ENCODE results near the gene ZNF516.

Gene ZNF516

GRCh38 chr18:76350134-76351025 is 144.7 kb downstream of the ZNF516 start (continued):
- TF ChIP-seq, protein P1, sequence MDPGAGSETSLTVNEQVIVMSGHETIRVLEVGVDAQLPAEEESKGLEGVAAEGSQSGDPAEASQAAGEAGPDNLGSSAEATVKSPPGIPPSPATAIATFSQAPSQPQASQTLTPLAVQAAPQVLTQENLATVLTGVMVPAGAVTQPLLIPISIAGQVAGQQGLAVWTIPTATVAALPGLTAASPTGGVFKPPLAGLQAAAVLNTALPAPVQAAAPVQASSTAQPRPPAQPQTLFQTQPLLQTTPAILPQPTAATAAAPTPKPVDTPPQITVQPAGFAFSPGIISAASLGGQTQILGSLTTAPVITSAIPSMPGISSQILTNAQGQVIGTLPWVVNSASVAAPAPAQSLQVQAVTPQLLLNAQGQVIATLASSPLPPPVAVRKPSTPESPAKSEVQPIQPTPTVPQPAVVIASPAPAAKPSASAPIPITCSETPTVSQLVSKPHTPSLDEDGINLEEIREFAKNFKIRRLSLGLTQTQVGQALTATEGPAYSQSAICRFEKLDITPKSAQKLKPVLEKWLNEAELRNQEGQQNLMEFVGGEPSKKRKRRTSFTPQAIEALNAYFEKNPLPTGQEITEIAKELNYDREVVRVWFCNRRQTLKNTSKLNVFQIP (CRISPR knock-in tag; IDR thresholded peaks at IDR 0.05; ENCODE audit: borderline replicate concordance, low read depth) = no peak
- no peak for TF ChIP-seq PPARA (CRISPR knock-in tag; IDR thresholded peaks at IDR 0.05; ENCODE audit: borderline replicate concordance)

DNA sequence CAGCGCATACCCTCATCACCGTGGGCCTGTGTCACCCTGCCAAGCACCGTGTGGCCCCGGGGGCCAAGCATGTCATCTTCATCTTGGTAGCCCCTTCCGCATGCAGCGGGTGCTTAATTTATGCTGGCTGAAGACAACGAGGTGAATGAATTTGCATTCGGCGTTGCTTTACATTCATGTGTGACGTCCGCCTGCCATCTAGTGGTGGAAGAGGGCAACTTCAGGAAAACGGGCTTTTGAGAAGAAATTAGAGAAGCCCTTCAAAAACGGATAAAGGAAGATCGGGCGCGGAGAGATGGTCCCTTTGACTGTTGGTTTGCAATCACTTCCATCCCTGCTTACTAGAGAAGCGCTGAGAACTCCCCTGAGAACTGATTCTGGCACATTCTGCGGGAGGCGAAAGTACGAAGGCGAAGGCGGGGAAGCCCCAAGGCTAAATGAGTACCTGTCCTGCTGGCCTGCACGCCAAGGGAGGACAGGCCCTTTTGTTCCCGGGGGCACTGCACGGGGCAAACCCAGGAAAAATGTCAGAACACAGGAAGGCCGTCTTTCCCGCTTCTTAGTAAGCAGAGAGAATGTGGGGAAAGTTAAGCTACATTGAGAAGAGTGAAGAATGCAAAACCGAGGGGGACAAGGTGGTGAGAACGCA is 145.9 kb downstream of the ZNF516 start:
- 0 out of 3 replicates have a peak, but pooled peaks have one; percentile 17 for ATAC-seq
- no peak for TF ChIP-seq RARB (CRISPR knock-in tag; IDR thresholded peaks at IDR 0.05)
- TF ChIP-seq ZFP30 (CRISPR knock-in tag; IDR thresholded peaks at IDR 0.05) = no peak
- no peak for TF ChIP-seq TCF4 (CRISPR knock-in tag; IDR thresholded peaks at IDR 0.05; ENCODE audit: borderline replicate concordance)
- TF ChIP-seq PATZ1 (CRISPR knock-in tag; IDR thresholded peaks at IDR 0.05; ENCODE audit: borderline replicate concordance) = no peak
- TF ChIP-seq, protein P2, sequence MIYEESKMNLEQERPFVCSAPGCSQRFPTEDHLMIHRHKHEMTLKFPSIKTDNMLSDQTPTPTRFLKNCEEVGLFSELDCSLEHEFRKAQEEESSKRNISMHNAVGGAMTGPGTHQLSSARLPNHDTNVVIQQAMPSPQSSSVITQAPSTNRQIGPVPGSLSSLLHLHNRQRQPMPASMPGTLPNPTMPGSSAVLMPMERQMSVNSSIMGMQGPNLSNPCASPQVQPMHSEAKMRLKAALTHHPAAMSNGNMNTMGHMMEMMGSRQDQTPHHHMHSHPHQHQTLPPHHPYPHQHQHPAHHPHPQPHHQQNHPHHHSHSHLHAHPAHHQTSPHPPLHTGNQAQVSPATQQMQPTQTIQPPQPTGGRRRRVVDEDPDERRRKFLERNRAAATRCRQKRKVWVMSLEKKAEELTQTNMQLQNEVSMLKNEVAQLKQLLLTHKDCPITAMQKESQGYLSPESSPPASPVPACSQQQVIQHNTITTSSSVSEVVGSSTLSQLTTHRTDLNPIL (CRISPR knock-in tag; IDR thresholded peaks at IDR 0.05; ENCODE audit: low read depth) = no peak
- no peak for TF ChIP-seq ZNF565 (CRISPR knock-in tag; conservative IDR thresholded peaks at IDR 0.05; ENCODE audit: low read depth)

DNA sequence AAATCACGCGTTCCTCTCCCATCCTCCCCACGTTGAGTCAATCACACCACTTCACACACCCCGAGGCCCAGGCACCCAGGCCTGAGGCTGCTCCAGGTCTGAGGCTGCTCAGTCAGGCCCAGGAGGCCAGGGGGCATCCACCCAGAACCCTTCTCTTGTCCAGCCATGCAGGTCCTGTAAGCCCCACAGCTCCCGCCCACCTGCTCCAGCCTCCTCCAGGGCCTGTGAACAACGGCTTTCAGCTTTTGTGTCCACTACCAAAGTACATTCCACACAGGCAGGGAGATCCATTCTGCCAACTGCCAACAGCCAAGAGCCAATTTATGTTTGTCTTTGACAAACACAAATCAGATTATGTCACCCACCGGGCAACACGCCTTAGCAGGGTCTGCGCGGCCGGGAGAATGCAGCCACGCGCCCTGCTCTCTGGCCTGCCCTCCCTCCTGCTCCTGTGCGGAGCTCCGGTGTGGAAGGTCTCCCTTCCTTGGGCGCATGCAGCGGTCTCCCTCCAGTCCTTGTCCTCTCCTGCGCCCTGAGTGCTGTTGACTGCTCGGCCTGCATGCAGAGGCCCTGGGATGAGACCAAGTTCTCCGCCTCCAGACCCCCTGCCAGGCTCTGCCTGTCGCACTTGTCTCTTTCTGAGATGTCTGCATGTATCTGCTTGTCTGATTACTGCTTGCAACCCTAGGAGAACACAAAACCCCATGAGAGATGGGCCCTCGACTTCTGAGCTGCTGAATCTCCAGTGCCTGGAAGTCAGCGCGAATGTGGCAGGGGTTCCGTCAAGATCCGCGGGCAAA is 146.6 kb downstream of the ZNF516 start:
- TF ChIP-seq TCF4 (CRISPR knock-in tag; IDR thresholded peaks at IDR 0.05; ENCODE audit: borderline replicate concordance) (no peak), CSDC2 (CRISPR knock-in tag; IDR thresholded peaks at IDR 0.05) (no peak), ZC3H10 (CRISPR knock-in tag; IDR thresholded peaks at IDR 0.05) (no peak), ZNF8 (CRISPR knock-in tag; IDR thresholded peaks at IDR 0.05) (no peak), ISL1 (CRISPR knock-in tag; IDR thresholded peaks at IDR 0.05) (no peak), ZFP3 (CRISPR knock-in tag; IDR thresholded peaks at IDR 0.05) (no peak)
- TF ChIP-seq, protein P1 (CRISPR knock-in tag; IDR thresholded peaks at IDR 0.05; ENCODE audit: borderline replicate concordance, low read depth) = no peak
- TF ChIP-seq, protein P2 (CRISPR knock-in tag; IDR thresholded peaks at IDR 0.05; ENCODE audit: low read depth) = no peak
- TF ChIP-seq, protein P3, sequence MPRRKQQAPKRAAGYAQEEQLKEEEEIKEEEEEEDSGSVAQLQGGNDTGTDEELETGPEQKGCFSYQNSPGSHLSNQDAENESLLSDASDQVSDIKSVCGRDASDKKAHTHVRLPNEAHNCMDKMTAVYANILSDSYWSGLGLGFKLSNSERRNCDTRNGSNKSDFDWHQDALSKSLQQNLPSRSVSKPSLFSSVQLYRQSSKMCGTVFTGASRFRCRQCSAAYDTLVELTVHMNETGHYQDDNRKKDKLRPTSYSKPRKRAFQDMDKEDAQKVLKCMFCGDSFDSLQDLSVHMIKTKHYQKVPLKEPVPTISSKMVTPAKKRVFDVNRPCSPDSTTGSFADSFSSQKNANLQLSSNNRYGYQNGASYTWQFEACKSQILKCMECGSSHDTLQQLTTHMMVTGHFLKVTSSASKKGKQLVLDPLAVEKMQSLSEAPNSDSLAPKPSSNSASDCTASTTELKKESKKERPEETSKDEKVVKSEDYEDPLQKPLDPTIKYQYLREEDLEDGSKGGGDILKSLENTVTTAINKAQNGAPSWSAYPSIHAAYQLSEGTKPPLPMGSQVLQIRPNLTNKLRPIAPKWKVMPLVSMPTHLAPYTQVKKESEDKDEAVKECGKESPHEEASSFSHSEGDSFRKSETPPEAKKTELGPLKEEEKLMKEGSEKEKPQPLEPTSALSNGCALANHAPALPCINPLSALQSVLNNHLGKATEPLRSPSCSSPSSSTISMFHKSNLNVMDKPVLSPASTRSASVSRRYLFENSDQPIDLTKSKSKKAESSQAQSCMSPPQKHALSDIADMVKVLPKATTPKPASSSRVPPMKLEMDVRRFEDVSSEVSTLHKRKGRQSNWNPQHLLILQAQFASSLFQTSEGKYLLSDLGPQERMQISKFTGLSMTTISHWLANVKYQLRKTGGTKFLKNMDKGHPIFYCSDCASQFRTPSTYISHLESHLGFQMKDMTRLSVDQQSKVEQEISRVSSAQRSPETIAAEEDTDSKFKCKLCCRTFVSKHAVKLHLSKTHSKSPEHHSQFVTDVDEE (CRISPR knock-in tag; IDR thresholded peaks at IDR 0.05) = no peak
- ATAC-seq = no peak
